K562 (cell line): Measurements from ENCODE around the gene CBFA2T2. TPM values are rescaled to one million over a fixed set of nuclear protein-coding genes. Genes with fewer than 3 reads are reported as not detected.
A peak's percentile ranks its signal among the peaks of the same experiment; 100 is the strongest.

ENCODE experiments used
- ATAC-seq: fragments of 200-7000 bp; cut with Tn5 transposase; 3 replicates; pipeline ENCODE4 v1.9.1; 2020; ENCODE audit warnings: moderate library complexity
- BruUV-seq: library from RNA; stranded (reverse); fragments of 400-500 nt; replicated peaks from 2 replicates; lab custom pipeline; 2021; lab: Mats Ljungman, UMichigan
- CTCF ChIA-PET: fragments of 300-600 bp; formaldehyde crosslinking; extraction: SDS; loops from one replicate; lab custom pipeline; 2021; ENCODE audit warnings: low intra/inter-chr PET ratio; lab: Yijun Ruan, JAX
- POLR2A ChIA-PET: fragments of 300-600, 350-650 bp; sonication (Branson Sonifier 250); formaldehyde crosslinking; extraction: SDS; loops from one replicate; lab custom pipeline; 2021; ENCODE audit warnings: antibody characterized with exemption, inconsistent platforms; lab: Yijun Ruan, JAX
- DNase-seq, 4 experiments: peaks; one replicate each; pipeline versions ENCODE4 v3.0.0 to v3.0.0-alpha.2; 2011 to 2018; ENCODE audit warnings: low spot score in 3 of 4, mixed read lengths in 3 of 4; ENCODE audit errors: extremely low read depth in 1 of 4
- FAIRE-seq: peaks from 2 replicates; lab custom pipeline; 2011; peaks lifted over from hg19 to GRCh38; lab: Jason Lieb, UNC
- H2AFZ ChIP-seq: 2 replicates; pipeline ENCODE4 v1.6.0; 2011; ENCODE audit warnings: low read depth, low read length, control low read depth, inconsistent platforms
- H3K27ac ChIP-seq: fragments of 200-600 bp; 3 replicates; pipeline ENCODE4 v1.8.0; 2011; ENCODE audit warnings: low read depth, mild to moderate bottlenecking, control low read depth, inconsistent platforms, low read length, moderate library complexity, mixed read lengths; ENCODE audit errors: extremely low read depth
- H3K27me3 ChIP-seq, 2 experiments: fragments of 300-600 bp in 1 of 2; 2 replicates in 1 of 2; 3 replicates in 1 of 2; pipeline versions ENCODE4 v1.6.0 to v1.8.0; 2011; ENCODE audit warnings: inconsistent platforms in 2 of 2, low read length in 2 of 2, mild to moderate bottlenecking in 1 of 2, mixed read lengths in 1 of 2, moderate library complexity in 1 of 2; ENCODE audit not compliant: control insufficient read depth in 2 of 2, insufficient read depth in 2 of 2
- H3K36me3 ChIP-seq: fragments of 300-600 bp; 3 replicates; pipeline ENCODE4 v1.8.0; 2011; ENCODE audit warnings: mild to moderate bottlenecking, low read length, inconsistent platforms; ENCODE audit not compliant: control insufficient read depth, insufficient read depth
- H3K4me1 ChIP-seq, 2 experiments: fragments of 200-600 bp in 1 of 2; replicated peaks in 1 of 2; 2 replicates in 1 of 2; 3 replicates in 1 of 2; pipeline versions ENCODE4 v1.5.1 to v1.8.0; 2011; ENCODE audit warnings: inconsistent platforms in 2 of 2, low read length in 2 of 2, mild to moderate bottlenecking in 1 of 2, mixed read lengths in 1 of 2, moderate library complexity in 1 of 2; ENCODE audit not compliant: control insufficient read depth in 2 of 2, insufficient read depth in 2 of 2
- H3K4me2 ChIP-seq: 2 replicates; pipeline ENCODE4 v1.6.1; 2011; ENCODE audit warnings: low read length, control low read depth, inconsistent platforms, mixed read lengths; ENCODE audit not compliant: insufficient read depth
- H3K4me3 ChIP-seq: fragments of 200-600 bp; sonication (generic), shearing (Covaris generic); 2 replicates; pipeline ENCODE4 v1.5.1; 2016; ENCODE audit warnings: control low read depth, inconsistent platforms
- H3K79me2 ChIP-seq: fragments of 200-600 bp; 3 replicates; pipeline ENCODE4 v1.8.0; 2011; ENCODE audit warnings: low read length, inconsistent platforms; ENCODE audit not compliant: control insufficient read depth, insufficient read depth
- H3K9ac ChIP-seq, 2 experiments: 2 replicates each; pipeline versions ENCODE4 v1.6.0 to v1.6.1; 2011; ENCODE audit warnings: low read depth in 2 of 2, low read length in 2 of 2, control low read depth in 1 of 2, inconsistent platforms in 1 of 2, mild to moderate bottlenecking in 1 of 2, mixed read lengths in 1 of 2; ENCODE audit not compliant: insufficient read depth in 1 of 2
- H3K9me1 ChIP-seq: one replicate; pipeline ENCODE4 v1.6.0; 2011; ENCODE audit warnings: inconsistent platforms, mild to moderate bottlenecking, low read length, moderate library complexity; ENCODE audit not compliant: control insufficient read depth, insufficient read depth
- H3K9me3 ChIP-seq: replicated peaks from 2 replicates; pipeline ENCODE4 v1.5.1; 2011; ENCODE audit warnings: low read depth, low read length, inconsistent platforms; ENCODE audit not compliant: control insufficient read depth, insufficient read depth
- H4K20me1 ChIP-seq: replicated peaks from 2 replicates; pipeline ENCODE4 v1.6.1; 2011; ENCODE audit warnings: low read length, inconsistent platforms, mixed read lengths; ENCODE audit not compliant: control insufficient read depth, insufficient read depth
- BRD9 ChIP-seq: fragments of 450-650 bp; IDR thresholded peaks from 2 replicates; pipeline ENCODE4 v1.6.1; 2018; ENCODE audit warnings: low read depth; ENCODE audit not compliant: partially characterized antibody
- CGGBP1 ChIP-seq: fragments of 250-450 bp; sonication (Bioruptor Pico); IDR thresholded peaks from 2 replicates; pipeline ENCODE4 v1.9.0; 2021; ENCODE audit warnings: mild to moderate bottlenecking
- MYNN ChIP-seq, 2 experiments: sonication (generic); formaldehyde crosslinking in 1 of 2; IDR thresholded peaks; 2 replicates each; pipeline versions ENCODE4 v1.5.0 to v1.6.1; 2016 to 2020; ENCODE audit warnings: antibody characterized with exemption in 1 of 2, missing genetic modification reagents in 1 of 2
- PTTG1 ChIP-seq: fragments of 450-650 bp; IDR thresholded peaks from 2 replicates; pipeline ENCODE4 v1.6.1; 2016; ENCODE audit warnings: low read depth, mild to moderate bottlenecking, missing genetic modification characterization, missing compliant biosample characterization
- RCOR1 ChIP-seq, 2 experiments: IDR thresholded peaks; 2 replicates each; pipeline ENCODE4 v1.6.1; 2012; ENCODE audit warnings: low read depth in 2 of 2, low read length in 2 of 2, borderline replicate concordance in 1 of 2, improper control_type of control experiment in 1 of 2
- ZBTB43 ChIP-seq: sonication (generic); formaldehyde crosslinking; IDR thresholded peaks from 2 replicates; pipeline ENCODE4 v1.8.0; 2023; ENCODE audit warnings: mild to moderate bottlenecking, missing genetic modification reagents
- ZNF311 ChIP-seq: fragments of 250-450 bp; sonication (Bioruptor Pico); IDR thresholded peaks from 2 replicates; pipeline ENCODE4 v1.4.0; 2020; ENCODE audit warnings: mild to moderate bottlenecking, moderate library complexity
- ZNF740 ChIP-seq, 3 experiments: fragments of 200-800 bp in 1 of 3; sonication (Bioruptor generic) in 1 of 3; sonication (generic) in 1 of 3; formaldehyde crosslinking in 1 of 3; IDR thresholded peaks; 2 replicates each; pipeline versions ENCODE4 v1.6.1 to v1.8.0; 2016 to 2022; ENCODE audit warnings: mild to moderate bottlenecking in 2 of 3, missing compliant biosample characterization in 2 of 3, missing genetic modification characterization in 2 of 3, missing genetic modification reagents in 1 of 3
- WGBS: fragments of 100-300 bp; shearing (Covaris generic); methylation state at CpG from one replicate; pipeline ENCODE4 v1.1.6; 2016; ENCODE audit warnings: low coverage, mixed read lengths; ENCODE audit not compliant: insufficient coverage; ENCODE audit errors: missing lambda C conversion rate; 5-methylcytosine and 5-hydroxymethylcytosine counted together
- in situ Hi-C: fragments of 300-500 bp; cut with MboI; formaldehyde crosslinking; loops from 4 replicates; pipeline ENCODE4 v1.15.0; 2018; ENCODE audit warnings: inconsistent platforms, mixed read lengths
- intact Hi-C: fragments of 100-400 bp; cut with micrococcal nuclease; formaldehyde crosslinking; loops from 2 replicates; pipeline ENCODE4 v1.14.2; 2022
- polyA plus RNA-seq, 8 experiments: library from polyadenylated mRNA; depleted of rRNA in 4 of 8; stranded (reverse) in 5 of 8; unstranded in 3 of 8; fragments of >200 nt; fragmentation: Nextera tagmentation in 2 of 8; fragmentation: Illumina TruSeq in 1 of 8; extraction: Ambion mirVana in 2 of 8; extraction: Trizol in 1 of 8; gene quantifications; 2 replicates each; pipeline versions ENCODE4 v1.2.1 to v1.2.3, GENCODE V29; 2011 to 2014; ENCODE audit warnings: inconsistent platforms in 1 of 8, missing spikeins in 1 of 8
- total RNA-seq, 7 experiments: library from RNA; depleted of rRNA in 6 of 7; stranded (reverse); fragments of >200 nt in 6 of 7; fragmentation: Illumina TruSeq in 2 of 7; extraction: Trizol in 2 of 7; gene quantifications; 2 replicates each; pipeline versions ENCODE4 v1.2.1 to v1.2.3, GENCODE V29; 2011 to 2021; ENCODE audit warnings: low replicate concordance in 1 of 7

Gene CBFA2T2
- total and polyA plus RNA-seq, 9 of the 15 experiments (the other 6 are each of a cell fraction or from before 2014, with no cell fraction given): 0.27 to 9.6 (median 5.8) TPM

GRCh38 chr20:33465481-33466302 lies 24.2 kb upstream of the CBFA2T2 start:
- H3K27me3 ChIP-seq: peaks cover 0 to 2% of the 10 kb centered on the region in 2 experiments; a peak in 1 of 5 replicates
- FAIRE-seq: no peak
- in situ Hi-C loops (no loop called here), intact Hi-C loops (no loop called here)
- TF ChIP-seq ZNF740 (CRISPR knock-in tag; IDR thresholded peaks at IDR 0.05) (0 out of 2 replicates have a peak, but pooled peaks have one; percentile 32), ZNF740 (tag; IDR thresholded peaks at IDR 0.05) (no peak), MYNN (IDR thresholded peaks at IDR 0.05) (no peak), MYNN (CRISPR knock-in tag; IDR thresholded peaks at IDR 0.05) (no peak), ZBTB43 (CRISPR knock-in tag) (no peak), BRD9 (no peak), RCOR1 (IDR thresholded peaks at IDR 0.05; ENCODE audit: borderline replicate concordance in 1 of 2, low read depth in 2 of 2, low read length in 2 of 2) (no peak), ZNF311 (CRISPR knock-in tag) (no peak), CGGBP1 (CRISPR knock-in tag) (no peak), PTTG1 (tag) (no peak)
- H3K27ac ChIP-seq: no peak overlapping the region
- H3K4me3 ChIP-seq: no peak overlapping the region
- BruUV-seq: no TSS peak
- DNase-seq: no peak
- no peaks in the 10 kb centered on the region for H3K36me3 ChIP-seq
- H2AFZ ChIP-seq: no peak overlapping the region
- H3K4me2 ChIP-seq: no peak overlapping the region
- H3K9me3 ChIP-seq: no peaks in the 10 kb centered on the region
- H3K79me2 ChIP-seq: no peaks in the 10 kb centered on the region
- H3K9ac ChIP-seq: 0 out of 4 replicates have a peak overlapping the region, but pooled peaks of 1 of the 2 experiments have one; percentile 12
- no peaks in the 10 kb centered on the region for H4K20me1 ChIP-seq
- ChIA-PET CTCF (no interaction called here), POLR2A (interaction anchor here (0.6 to 0.9 kb wide), 2 partner anchors 24 to 113 kb away, joined by 4 to 5 read pairs; partner anchors contain the start of gene CBFA2T2)
- ATAC-seq: peak; percentile 36; the same call in 2 of the 3 replicates
- no peaks in the 10 kb centered on the region for H3K4me1 ChIP-seq
- WGBS: 22% methylated on average over 9 of the region's 9 CpGs
- H3K9me1 ChIP-seq: no peaks in the 10 kb centered on the region
